GM19324 (cell line): ENCODE results near the gene CDK13.
"Not testable (repeated sequence)": the region's sequence is repeated elsewhere in the genome, so short reads cannot be mapped to it uniquely, and the experiment has no call there.

Experiments used
- ATAC-seq: cut with Tn5 transposase; IDR thresholded peaks from one replicate; pipeline ENCODE4 v1.9.1; 2021; ENCODE audit warnings: mild to moderate bottlenecking, moderate library complexity; ENCODE audit not compliant: unreplicated experiment, low FRiP score

The CDK13 gene

GRCh38 chr7:40141916-40142315 lies 191.9 kb downstream of the CDK13 start:
- ATAC-seq, result not testable (repeated sequence)

- ATAC-seq, result not testable (repeated sequence)
Measured at GRCh38 chr7:40145596-40146130, 195.6 kb downstream of the CDK13 start.

- ATAC-seq, result no peak
Measured at GRCh38 chr7:40147371-40148246, 197.6 kb downstream of the CDK13 start.

- not testable (repeated sequence) for ATAC-seq
Measured at GRCh38 chr7:40148247-40148580, 198.2 kb downstream of the CDK13 start.

- ATAC-seq, result no peak
Measured at GRCh38 chr7:40148671-40149070, 198.6 kb downstream of the CDK13 start.
